Measurements from ENCODE around the gene PCBP3. TPM values are rescaled to one million over a fixed set of nuclear protein-coding genes. Genes with fewer than 3 reads are reported as not detected.

PCBP3 gene
- total and polyA plus RNA-seq, 2 of the 13 experiments (the other 11 are each of a cell fraction or from before 2014, with no cell fraction given), result not detected

GRCh38 chr21:45764792-45765191 lies 121.3 kb downstream of the PCBP3 start:
- FAIRE-seq, result no peak
- CTCF ChIA-PET (ENCODE audit: low intra/inter-chr PET ratio, low total read pairs), result no interaction called here
- POLR2A ChIA-PET, result no interaction called here
- no peaks in the 10 kb centered on the region for H3K36me3 ChIP-seq (replicated peaks in 1 of 2; ENCODE audit: control insufficient read depth in 1 of 2, insufficient read depth in 2 of 2, low read length in 2 of 2)
- H3K4me2 ChIP-seq (ENCODE audit: low read depth, low read length), result no peak overlapping the region
- DNase-seq (ENCODE audit: low spot score), result no peak
- ATAC-seq, result no peak
- BruUV-seq (replicated peaks), result no TSS peak
- H3K4me1 ChIP-seq (ENCODE audit: insufficient read depth, low read length), result no peaks in the 10 kb centered on the region
- H3K27me3 ChIP-seq (ENCODE audit: control insufficient read depth in 1 of 2, insufficient read depth in 2 of 2, low read length in 2 of 2), result peaks cover 4 to 28% of the 10 kb centered on the region in 2 experiments; a peak in 3 of 5 replicates
- no peaks in the 10 kb centered on the region for H3K9me3 ChIP-seq (ENCODE audit: low read length)
- no peak overlapping the region for H2AFZ ChIP-seq (ENCODE audit: low read length)
- H3K79me2 ChIP-seq (ENCODE audit: insufficient read depth, low read length), result no peaks in the 10 kb centered on the region
- no peaks in the 10 kb centered on the region for H4K20me1 ChIP-seq (ENCODE audit: insufficient read depth, low read length)
- 44% methylated on average over 9 of the region's 9 CpGs for WGBS (ENCODE audit: low lambda C conversion rate)
- no peak overlapping the region for H3K9ac ChIP-seq (ENCODE audit: insufficient read depth, low read depth, low read length)
- no peak overlapping the region for H3K27ac ChIP-seq (ENCODE audit: extremely low read length, insufficient read depth, low read length)
- intact Hi-C loops (cut with micrococcal nuclease; ENCODE audit: unreplicated experiment) (no loop called here), in situ Hi-C loops (cut with HindIII; ENCODE audit: extremely low pct_ligation_motif_present, low pct_unique_long_range_greater_than_20kb) (no loop called here)
- TF ChIP-seq ZNF850 (CRISPR knock-in tag; conservative IDR thresholded peaks at IDR 0.05), result no peak
- TF ChIP-seq PHF21A (CRISPR knock-in tag; IDR thresholded peaks at IDR 0.05), result no peak
- TF ChIP-seq ZNF383 (CRISPR knock-in tag; IDR thresholded peaks at IDR 0.05; ENCODE audit: borderline replicate concordance), result no peak
- H3K4me3 ChIP-seq (replicated peaks in 1 of 3; ENCODE audit: insufficient read depth in 1 of 3, low read depth in 2 of 3, low read length in 3 of 3), result no peak overlapping the region

GRCh38 chr21:45765375-45765774 lies 121.8 kb downstream of the PCBP3 start:
- WGBS (ENCODE audit: low lambda C conversion rate), result 37% methylated on average over 6 of the region's 12 CpGs
- FAIRE-seq, result no peak
- no peak for TF ChIP-seq ZNF816 (CRISPR knock-in tag; IDR thresholded peaks at IDR 0.05; ENCODE audit: borderline replicate concordance)

More at GRCh38 chr21:45765375-45765774, 121.8 kb downstream of the PCBP3 start:
- DNase-seq (ENCODE audit: low spot score) (no peak), ATAC-seq (no peak)
- Histone ChIP-seq H3K9ac (ENCODE audit: insufficient read depth, low read depth, low read length) (no peak overlapping the region), H3K4me1 (ENCODE audit: insufficient read depth, low read length) (no peaks in the 10 kb centered on the region), H3K79me2 (ENCODE audit: insufficient read depth, low read length) (no peaks in the 10 kb centered on the region), H3K27me3 (ENCODE audit: control insufficient read depth in 1 of 2, insufficient read depth in 2 of 2, low read length in 2 of 2) (peaks cover 4 to 28% of the 10 kb centered on the region in 2 experiments; a peak in 3 of 5 replicates), H3K36me3 (replicated peaks in 1 of 2; ENCODE audit: control insufficient read depth in 1 of 2, insufficient read depth in 2 of 2, low read length in 2 of 2) (no peaks in the 10 kb centered on the region), H2AFZ (ENCODE audit: low read length) (no peak overlapping the region), H3K9me3 (ENCODE audit: low read length) (no peaks in the 10 kb centered on the region), H3K4me3 (replicated peaks in 1 of 3; ENCODE audit: insufficient read depth in 1 of 3, low read depth in 2 of 3, low read length in 3 of 3) (no peak overlapping the region), H4K20me1 (ENCODE audit: insufficient read depth, low read length) (no peaks in the 10 kb centered on the region), H3K27ac (ENCODE audit: extremely low read length, insufficient read depth, low read length) (no peak overlapping the region), H3K4me2 (ENCODE audit: low read depth, low read length) (no peak overlapping the region)
- in situ Hi-C loops (cut with HindIII; ENCODE audit: extremely low pct_ligation_motif_present, low pct_unique_long_range_greater_than_20kb) (no loop called here), intact Hi-C loops (cut with micrococcal nuclease; ENCODE audit: unreplicated experiment) (no loop called here)
- POLR2A ChIA-PET, result no interaction called here
- no TSS peak for BruUV-seq (replicated peaks)
- CTCF ChIA-PET (ENCODE audit: low intra/inter-chr PET ratio, low total read pairs), result no interaction called here

All from HepG2 (cell line).